ENCODE measurements around the gene FILIP1L.

GRCh38 chr3:99851955-99852354 is 262.3 kb downstream of the FILIP1L start:
- TF ChIP-seq GATA2 (IDR thresholded peaks at IDR 0.05; ENCODE audit: low read depth, low read length) = no peak
- no peak for TF ChIP-seq GATA3 (IDR thresholded peaks at IDR 0.05; ENCODE audit: low read depth, low read length)

Data from SH-SY5Y (cell line).